GM21390 (cell line): Measurements from ENCODE around the gene PPM1H.

Source experiments
- ATAC-seq: cut with Tn5 transposase; IDR thresholded peaks from one replicate; pipeline ENCODE4 v1.9.1; 2021; ENCODE audit not compliant: unreplicated experiment

Gene PPM1H

DNA sequence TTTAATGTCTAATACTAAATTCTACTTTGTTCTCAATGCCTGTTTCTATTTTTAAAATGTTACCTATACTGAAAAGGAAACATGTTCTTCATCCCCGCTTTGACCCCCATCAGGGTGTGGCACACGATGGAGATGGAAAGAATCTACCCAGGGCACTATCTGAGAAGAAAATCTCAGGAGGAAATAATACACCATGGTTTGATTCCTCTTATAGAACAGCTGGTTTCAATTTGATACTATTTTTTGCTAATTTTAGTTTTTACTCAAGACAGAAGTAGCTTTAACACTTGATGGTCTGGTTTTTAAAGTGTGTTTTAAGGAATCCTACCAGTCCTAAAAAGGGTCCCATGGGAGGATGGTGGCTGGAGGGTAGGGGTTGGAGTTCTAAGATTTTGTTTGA lies 56.7 kb downstream of the PPM1H start:
- no peak for ATAC-seq

DNA sequence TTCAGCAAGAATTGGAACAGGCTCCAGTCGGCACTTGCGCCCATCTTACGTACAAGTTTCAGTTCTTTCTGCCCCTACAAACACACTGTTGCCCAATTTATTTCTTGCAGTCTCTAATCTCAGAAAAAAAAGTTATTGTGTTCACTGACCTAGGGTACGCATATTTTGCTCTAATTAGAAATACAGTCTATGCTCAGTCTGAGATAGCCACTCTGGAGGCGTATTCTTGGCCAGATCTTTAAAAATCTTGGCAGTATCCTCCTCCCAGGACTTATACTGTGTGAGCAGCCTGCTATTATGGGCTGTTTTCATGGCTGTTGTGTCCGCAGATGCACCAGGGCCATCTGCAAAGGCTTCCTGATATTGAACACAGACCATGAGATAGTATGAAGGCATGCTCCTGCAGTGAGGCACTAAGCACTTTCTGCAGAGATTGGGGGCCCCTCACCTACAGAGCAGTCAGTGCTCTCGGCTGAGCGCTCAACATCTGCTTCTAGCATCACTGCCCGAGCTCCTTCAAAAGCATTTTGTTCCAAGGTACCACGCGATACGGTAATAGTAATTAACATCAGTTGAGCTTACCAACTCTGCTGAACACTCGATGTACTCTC lies 57.9 kb downstream of the PPM1H start:
- ATAC-seq = no peak

DNA sequence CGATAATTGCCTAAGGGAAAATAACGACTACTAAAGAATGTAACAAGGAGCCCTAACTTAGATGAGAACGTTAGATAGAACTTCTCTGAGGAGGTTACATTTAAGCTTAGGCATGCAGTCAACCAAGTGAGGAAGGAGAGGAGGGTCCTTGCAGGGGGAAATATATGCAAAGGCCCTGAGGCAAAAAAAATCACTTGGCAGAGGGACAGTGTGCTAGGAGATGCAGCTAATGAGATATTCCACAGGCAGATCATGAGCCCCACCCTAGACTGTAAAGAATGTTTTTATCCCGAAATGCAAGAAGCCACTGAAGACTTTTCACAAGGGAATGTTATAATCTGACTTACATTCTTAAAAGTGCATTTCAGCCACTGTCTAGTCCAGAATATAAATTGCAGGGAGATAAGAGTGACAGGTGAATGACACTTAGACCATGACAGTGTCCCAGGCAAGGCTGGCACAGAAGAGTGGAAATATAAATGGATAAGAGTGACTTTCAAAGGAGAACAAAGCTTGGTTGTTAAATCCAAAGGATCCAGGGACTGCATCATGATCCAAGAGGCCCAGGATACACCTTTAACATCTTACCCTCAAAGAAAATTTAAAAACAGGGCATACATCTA lies 61.0 kb downstream of the PPM1H start:
- no peak for ATAC-seq

DNA sequence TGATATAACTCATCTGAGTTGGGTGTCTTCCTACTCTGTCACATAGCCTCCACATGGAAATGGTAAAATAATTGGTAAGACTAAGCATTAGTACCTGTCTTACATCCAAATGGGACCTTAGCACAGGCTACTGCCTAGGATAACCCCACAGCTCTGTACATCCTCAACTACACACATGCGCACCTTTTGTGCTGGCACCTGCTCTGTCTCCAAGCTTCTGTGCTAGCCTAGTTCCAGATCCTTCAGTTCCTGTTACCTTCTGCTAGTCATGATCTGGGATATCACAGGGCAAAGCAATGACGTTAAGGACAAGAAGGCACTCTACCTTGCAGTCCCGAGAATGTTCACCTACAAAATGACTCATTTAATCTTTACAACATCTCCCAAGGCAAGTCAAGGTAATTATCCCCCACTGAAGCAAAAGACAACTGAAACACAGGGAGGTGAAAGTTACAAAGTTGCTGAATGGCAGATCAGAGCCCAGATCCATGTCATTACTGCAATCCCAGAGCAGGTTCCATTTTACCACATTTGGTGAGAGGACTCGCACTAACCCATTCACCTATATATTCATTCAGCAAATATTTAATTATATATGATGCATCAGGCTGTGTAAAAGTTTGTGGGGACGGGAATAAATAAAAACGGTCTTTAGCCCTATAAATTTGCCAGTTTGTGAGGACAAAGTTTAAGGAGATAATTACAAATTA lies 61.7 kb downstream of the PPM1H start:
- ATAC-seq = no peak

DNA sequence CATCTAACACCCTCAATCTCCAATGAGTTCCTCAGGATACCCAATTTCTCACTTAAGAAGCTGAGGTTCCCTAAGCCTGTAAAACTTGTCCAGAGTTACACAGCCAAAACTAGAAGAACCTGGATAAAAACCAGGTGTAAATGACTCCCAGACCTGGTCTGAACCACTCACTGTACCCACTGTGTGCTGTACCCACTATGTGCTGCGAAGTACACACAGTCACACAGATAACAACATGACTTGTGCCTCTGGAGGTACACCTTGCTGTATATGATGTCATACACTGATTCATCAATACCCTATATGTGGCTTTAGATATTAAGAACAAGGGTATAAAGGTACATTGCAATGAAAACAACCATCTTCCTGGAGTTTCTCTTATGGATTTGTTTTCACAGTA lies 66.1 kb downstream of the PPM1H start:
- ATAC-seq = no peak

DNA sequence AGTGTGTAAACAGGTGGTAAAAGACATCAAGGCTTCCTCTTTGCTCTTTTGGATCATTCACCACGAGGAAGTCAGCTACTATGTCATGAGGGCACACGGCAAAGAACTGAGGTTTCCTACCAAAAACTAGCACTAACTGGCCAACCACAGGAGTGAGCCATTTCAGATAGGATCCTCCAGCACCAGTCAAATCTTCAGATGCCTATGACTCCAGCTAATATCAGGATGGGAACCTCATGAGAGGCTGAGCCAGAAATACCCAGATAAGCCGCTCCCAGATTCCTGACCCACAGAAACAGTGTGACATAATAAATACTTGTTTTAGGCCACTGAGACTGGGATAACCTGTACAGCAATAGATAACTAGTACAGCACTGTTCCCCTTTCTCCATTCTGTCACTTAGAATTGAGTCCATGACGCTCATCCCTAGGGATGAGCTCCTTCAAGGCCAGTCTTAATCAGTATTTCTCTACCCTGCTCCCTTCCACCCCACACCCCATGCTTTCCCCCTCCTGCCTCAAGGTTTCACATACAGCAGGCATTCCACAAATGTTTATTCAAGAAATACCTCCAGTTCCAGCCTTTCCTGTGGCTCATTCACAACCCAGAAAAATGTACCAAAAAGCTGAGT lies 68.4 kb downstream of the PPM1H start:
- no peak for ATAC-seq

DNA sequence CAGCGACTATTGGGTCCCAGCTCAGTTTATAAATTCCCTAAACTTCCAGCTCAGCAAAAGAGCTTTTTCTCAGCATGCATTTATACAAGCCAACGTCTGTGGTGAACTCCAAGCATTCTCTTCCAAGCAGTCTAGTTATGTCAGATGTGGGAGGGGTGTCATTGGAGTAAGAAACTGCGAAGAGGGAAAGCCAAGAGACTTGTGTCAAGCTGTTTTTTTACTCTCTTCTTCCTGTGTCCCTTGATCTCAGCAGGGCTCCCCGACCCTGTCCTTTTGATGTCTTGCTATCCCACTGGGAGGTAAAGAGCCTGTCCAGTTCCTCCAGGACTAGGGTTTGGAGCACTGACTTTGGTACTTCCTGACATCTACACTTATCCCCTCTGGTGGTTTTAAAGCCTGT lies 69.0 kb downstream of the PPM1H start:
- ATAC-seq = no peak

DNA sequence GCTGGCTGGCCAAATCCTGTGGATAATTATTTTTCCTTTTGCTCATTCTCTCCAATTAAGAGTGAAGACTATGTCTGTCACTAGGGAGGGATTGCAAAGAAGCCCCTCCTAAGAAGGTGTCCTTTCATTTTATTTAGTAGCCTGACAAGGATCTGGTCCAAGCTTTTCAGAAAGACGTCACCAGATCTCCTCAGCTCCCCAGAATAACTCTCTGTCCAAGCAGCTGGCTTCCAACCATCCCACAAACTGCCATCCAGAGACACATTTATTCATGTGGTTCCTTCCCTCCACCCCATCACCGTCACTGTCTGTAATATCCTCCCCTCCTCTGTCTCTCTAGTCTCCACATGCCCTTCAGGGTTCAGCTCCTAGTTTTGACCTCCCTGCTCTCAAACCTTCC lies 69.9 kb downstream of the PPM1H start:
- ATAC-seq = no peak

DNA sequence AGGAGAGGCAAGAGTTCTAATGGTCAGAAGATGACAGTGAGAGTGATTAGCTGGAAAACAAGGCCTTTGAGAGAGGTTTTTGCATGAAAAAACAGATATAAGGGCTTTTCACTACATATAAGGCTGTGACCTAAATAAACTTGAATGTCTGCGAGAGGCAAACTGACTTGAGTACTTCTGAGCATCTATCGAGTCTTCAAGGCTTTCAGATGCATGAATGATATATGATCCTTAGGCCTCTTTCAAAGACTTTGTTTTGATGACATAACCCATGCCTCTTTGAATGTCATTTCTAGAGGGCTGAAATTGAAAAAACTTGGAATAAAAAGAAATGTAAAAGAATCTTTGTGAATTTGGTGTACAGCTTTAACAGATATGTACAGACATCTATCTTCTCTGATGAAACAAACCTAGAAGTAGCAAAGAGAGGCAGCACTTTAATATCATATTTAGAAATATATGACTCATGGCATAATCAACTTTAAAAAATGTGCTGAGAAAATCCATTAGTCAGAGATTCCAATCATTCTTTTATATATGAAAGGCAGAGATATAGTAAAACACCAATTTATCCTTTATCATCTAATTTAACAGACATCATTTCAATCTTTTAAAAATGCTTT lies 72.6 kb downstream of the PPM1H start:
- no peak for ATAC-seq

DNA sequence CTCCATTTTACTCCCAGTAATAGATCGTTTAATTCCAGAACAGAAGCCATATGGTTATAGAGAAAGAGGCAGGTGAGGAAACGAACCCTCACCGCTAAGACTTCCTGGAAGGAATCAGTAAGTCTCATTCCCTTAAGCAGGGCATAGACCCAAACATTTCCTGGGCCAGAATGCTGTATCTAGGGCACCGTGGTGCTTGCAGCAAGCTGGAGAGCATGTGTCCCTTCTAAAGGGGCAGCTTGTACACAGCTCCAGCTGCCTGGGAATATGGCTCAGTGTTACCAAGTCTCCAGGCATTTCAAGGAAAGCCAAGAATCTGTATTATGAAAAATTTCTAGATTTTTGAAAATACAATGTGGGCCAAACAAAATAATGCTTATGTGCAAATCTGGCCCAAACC lies 73.4 kb downstream of the PPM1H start:
- ATAC-seq = no peak

DNA sequence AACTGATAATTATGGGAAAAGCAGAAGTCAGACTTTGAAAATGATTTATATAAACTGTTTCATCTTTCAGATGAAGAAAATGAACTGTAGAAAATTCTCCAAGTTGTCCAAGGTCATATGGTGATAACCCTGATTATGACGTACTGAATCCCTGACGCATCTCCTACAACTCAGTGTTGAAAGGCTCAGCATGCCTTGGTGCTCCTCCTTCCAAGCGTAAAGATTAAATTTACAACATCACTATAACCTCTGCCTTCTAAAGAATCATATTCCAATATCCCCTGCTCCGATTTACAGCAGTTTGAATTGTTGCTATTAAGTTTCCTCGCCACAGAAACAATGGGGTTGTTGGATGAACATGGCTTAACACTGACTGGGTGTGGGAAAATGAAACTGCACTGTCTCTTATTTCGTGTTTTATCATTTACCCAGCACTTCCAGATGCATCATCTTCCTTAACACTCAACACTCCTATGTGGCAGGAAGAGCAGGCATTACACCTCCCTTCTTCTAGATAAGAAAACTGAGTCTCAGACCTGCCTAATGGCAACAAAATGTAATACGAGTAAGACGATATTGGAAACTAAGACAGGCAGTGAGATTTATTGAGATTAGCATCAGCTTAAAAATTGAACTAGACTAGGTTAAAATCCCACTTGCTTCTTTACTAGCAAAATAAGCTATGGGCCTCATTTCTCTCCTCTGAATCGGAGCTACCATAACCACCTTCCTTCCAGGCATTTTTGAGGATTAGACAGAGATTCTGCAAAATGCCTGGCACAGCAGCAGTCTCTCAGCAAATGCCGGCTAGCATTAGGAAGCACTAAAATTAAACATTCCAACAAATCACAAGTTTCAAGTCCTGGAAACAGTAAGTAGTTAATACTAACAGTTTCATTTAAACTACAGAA lies 74.2 kb downstream of the PPM1H start:
- no peak for ATAC-seq

DNA sequence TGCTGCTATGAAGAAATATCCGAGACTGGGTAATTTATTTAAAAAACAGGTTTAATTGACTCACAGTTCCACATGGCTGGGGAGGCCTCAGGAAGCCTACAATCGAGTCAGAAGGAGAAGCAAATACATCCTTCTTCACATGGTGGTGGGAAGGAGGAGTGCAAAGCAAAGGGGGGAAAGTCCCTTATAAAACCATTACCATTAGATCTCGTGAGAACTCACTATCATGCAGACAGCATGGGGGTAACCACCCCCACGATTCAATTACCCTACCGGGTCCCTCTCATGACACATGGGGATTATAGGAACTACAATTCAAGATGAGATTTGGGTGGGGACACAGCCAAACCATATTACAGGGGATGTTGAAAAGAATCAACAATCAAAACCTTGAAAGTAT lies 74.9 kb downstream of the PPM1H start:
- no peak for ATAC-seq

DNA sequence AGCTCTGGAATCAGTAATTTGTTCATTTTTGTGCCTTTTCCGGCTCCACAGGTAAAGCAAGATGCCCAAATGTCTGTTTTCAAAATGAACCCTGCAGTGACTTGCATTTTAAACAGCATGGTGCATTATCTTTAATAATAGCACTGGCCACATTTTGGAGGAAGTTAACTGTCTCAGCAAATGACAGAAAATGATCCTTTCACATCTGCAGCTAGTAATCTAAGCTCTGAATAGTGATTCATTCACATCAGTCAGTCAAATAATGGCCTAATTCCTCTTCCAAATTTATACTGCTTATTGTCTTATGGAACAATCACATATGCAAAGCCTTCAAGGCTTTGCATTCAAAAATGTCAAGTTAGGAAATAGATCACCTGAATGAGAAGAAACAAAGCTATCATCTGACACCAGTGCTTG lies 75.6 kb downstream of the PPM1H start:
- ATAC-seq = no peak

DNA sequence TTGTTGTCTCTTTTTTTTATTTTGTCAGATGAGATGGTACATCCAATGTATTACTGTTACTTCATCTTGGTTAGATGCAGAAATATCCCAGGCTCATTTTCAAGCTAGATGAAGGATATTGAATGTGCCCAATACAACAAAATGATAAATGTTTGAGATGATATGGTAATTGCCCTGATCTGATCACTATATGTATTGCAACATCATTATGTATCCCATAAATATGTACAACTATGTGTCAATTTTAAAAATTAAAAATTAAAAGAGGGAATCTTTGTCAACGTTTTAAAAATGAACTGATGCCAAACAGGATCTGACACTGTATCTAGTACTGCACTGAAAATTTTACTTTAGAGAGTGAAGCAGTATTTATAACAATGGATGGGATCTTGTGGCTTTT lies 78.5 kb downstream of the PPM1H start:
- no peak for ATAC-seq

DNA sequence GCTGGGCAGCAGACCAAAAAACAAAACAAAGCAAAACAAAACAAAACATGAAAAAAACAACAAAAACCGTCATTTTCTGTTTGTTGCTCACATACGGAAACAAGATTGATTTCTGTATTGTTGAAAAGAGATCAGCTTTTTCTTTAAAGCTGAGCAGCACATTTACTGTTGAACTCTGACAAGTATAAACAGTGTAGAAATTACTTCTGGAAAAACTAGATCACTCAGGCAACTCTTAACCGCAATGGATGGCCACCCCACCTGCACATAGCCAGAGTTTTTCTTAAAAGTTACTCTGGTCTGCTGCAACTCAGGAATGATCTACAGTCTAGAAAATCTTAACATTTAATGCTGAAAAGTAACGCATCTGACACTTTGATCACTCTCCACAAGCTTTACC lies 80.9 kb downstream of the PPM1H start:
- ATAC-seq = no peak

DNA sequence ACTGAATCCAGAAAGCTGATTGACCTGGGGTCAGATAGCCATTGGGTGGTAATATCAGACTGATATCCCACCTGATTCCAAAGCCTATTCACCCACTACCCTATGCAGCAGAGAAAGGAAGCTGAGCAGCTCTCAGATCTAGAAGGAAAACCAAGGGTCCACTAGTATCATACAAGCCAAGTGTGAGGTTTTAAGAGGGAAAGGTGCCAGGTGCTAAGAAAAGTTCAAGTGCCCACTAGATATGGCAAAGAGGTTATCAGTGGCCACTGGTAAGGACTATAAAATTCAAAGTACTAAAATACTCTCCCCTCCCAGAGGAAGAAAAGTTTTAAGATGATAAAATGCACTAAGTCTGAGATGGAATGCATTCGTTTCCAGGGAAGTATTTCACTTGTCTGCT lies 85.6 kb downstream of the PPM1H start:
- ATAC-seq = no peak

DNA sequence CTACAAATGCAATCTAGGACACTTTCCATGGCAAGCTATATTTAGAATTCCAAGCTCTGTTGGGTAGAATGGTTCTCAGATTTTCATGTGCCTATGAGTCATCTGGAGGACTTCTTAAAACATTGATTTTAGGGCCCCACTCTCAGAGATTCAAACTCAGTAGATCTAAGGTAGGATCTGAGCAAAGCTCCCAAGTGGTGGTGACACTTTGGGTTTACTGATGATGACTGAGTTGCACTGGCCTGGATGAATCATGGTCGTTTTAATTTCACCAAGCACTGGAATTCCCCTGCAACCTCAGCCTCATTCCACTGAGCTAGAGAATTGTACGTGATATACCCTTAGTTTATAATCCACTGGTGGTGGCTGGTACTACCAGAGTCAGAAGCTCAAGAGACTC lies 86.5 kb downstream of the PPM1H start:
- ATAC-seq = no peak

DNA sequence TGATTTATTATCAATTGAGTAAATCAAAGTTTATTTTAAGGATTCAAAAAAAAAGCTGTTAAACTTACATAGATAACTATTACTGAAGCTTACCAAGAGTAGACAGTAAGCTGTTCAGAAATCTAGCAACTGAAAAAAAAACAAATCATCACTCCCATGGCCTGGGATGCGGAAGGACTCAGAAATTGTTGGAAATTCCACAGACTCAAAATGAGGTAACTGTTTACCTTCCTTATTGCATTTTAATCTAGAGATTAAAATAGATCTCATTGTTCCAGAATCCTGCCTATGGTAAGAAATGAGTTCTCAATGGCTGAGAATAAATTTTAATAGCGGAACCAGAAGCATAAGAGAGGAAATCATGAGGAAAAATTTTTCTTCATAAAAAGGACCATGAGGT lies 87.2 kb downstream of the PPM1H start:
- ATAC-seq = no peak

DNA sequence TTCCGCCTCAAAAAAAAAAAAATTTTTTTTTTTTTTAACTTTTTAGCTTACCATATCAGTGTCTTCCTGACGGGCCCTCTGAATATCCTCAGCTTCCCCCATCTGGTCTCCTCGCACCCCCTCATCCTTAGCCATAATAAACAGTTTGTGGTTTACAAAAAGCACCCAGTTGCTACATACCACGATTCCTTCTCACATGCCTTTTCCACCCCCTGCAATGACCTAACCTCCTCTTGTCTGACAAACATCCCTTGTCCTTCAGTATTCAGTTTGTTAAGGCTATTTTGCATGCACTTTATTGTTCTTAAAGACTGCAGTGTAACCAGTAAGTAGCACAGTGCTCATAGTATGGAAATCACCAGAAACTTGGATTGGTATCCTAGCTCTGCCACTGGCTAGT lies 88.5 kb downstream of the PPM1H start:
- no peak for ATAC-seq

DNA sequence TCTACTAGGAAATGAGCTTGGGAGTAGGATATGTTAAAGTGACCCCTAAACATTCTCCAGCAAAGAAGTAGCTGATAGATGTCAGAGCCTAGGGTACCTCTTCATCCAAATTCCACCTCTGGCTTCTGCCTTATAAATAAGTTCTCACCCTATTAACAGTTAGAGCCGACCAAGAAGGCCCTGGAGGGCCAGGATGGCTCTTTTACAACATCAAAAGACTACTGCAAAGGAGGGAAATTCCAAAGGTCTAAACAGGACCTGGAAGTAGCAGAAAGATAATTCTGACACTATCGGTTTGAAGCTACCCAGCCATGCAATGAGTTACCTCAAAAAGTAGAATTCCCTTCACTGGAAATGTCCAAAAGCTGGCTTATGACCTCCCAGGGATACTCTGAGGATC lies 90.0 kb downstream of the PPM1H start:
- no peak for ATAC-seq

DNA sequence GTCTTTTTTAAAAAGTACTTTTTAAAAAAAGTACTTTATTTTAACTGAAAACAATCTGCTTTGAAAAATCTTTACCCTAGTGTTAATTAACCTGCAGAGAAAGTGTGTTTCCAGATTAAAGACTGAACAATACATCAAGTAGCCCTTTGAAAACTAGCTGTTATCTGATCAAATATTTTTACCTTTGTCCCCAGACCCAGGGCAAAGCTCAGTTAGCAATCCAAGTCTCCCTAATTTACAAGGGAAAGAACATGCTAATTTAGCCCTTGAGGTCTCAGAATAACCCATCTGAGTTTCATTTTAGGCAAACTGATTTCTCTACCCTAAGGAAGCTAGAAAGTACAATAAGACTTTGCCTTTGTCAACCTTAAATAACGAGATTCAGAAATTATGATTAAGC lies 91.2 kb downstream of the PPM1H start:
- ATAC-seq = no peak
